HG03097 (cell line): Measurements from ENCODE around the gene COL20A1.

Experiments
- ATAC-seq: cut with Tn5 transposase; IDR thresholded peaks from one replicate; pipeline ENCODE4 v1.9.1; 2021; ENCODE audit not compliant: unreplicated experiment, low FRiP score

The COL20A1 gene

DNA sequence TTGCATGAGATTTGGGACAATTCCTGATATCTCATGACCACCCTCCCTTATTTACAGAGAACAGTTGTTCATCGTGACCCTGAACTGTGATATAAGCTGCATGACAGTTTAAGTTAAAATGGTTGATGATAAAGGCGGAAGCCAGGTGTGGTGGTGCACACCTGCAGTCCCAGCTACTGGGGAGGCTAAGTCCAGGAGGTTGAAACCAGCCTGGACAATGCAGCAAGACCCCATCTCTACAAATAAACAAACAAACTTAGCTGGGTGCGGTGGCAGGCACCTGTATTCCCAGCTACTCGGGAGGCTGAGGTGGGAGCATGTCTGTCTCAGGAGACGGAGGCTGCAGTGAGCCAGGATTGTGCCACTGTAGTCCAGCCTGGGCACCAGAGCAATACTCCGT lies 24.1 kb downstream of the COL20A1 start:
- ATAC-seq: no peak

DNA sequence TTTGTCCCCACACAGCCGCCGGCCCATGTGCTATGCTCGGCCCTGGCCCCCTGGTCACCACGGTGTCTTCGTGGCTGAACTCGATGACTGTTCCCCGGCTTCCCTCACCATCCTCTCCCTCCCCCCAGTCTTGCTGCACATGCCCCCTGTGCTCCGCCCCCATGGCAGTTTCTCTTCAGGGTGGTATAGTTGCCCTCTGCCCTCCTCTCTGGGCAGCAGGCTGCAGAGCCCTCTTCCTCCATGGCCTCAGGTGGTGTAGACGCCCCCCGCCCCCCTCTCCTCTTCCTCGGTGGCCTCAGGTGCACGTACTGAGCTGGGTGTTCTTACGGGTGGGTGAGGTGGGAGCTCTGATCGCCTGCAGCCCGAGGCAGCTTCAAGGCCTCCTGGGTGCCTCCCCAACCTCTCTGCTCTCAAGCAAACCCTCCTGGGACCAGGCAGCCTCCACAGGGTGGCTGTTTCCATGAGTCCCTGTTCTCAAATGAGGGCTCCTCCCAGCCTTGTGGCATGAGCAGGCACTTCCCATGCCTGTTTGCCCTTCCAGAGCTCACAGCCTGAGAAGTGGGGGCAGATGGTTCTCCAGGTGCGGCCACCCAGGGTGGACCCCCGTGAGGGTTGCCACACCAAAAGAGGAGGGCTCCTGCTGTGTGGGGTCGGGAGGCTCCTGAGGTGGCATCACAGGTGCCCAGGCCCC lies 24.8 kb downstream of the COL20A1 start:
- no peak for ATAC-seq

DNA sequence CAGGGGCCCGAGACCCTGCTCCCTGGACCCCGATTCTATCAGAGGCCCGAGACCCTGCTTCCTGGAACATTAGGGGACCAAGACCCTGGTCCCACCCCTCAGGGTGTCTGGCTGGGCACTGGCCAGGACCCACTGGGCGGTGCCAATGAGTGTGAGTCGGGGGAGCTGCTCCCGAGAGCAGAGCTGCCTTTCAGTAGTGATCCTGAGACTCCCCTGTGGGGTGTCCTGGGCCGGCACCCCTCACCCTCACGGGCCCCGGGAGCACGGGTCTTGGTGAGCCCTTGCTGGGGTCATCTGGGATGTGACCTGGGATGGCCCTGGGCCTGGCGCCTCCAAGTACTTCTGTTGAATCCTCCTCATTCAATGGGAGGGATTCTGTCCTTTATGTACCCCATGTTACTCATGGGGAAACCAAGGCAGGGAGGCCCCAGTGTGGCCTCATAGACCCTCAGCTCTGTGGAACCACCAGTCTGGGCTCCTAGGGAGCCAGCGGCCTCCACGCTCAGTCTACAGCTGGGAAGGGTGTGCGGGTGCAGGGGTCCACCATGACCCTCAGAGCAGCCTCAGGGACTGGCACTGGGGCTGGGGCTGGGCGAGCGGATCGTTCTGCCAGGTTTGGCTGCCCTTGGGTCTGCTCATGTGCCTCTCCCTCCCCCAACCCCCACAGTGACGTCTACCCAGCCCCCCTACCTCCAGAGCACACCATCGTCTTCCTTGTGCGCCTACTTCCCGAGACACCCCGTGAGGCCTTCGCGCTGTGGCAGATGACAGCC lies 25.6 kb downstream of the COL20A1 start:
- ATAC-seq: no peak

DNA sequence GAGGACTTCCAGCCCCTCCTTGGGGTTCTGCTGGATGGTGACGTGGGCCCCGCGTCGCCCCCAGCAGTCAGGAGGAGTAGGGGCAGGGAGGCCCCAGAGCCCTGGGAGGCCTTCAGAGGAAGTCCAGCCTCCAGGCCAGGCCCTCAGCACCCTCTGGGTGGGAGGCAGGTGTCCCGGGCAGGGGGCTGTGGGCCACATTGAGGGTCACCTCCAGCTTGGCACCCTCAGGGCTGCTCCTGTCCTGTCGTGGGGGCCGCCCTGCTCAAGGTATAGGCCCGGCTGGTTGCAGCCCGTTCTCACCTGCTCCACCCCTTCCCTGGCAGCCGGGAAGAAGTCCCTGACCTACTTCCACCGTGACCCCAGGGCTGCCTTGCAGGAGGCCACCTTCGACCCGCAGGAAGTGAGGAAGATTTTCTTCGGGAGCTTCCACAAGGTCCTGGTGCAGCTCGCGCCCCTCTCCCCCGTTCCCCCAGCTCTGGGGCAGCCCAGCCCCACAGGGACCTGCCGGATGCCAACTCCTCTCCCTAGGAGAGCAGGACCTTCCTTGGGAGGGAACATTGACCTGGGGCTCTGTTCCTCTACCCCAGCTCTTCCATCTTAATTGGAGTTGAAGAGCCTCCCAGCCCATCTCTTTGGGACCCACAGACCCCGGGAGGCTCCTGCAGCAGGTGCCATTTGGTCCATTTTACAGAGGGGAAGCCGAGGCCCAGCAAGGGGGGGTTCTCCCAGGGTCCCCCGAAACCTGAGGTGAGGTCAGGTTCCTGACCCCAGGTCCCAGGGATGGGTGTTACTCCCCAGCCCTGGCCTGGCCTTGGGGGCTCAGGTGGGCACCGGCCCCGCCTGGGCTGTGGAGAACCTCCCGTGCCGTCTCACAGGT lies 26.4 kb downstream of the COL20A1 start:
- ATAC-seq: no peak

DNA sequence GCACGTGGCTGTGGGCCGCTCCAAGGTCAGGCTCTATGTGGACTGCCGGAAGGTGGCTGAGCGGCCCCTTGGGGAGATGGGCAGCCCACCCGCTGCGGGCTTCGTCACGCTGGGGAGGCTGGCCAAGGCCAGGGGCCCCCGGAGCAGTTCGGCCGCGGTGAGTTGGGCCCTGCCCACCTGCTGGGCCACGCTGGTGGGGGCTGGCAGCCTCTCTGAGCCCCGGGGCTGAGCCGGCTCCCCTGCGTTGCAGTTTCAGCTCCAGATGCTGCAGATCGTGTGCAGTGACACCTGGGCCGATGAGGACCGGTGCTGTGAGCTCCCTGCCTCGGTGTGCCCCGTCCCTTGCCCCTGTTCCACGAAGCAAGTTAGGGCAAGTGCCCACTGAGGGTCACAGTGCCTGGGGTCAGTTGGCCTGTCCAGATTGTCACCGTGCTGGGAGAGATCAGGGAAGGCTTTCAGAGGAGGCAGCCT lies 27.1 kb downstream of the COL20A1 start:
- no peak for ATAC-seq

DNA sequence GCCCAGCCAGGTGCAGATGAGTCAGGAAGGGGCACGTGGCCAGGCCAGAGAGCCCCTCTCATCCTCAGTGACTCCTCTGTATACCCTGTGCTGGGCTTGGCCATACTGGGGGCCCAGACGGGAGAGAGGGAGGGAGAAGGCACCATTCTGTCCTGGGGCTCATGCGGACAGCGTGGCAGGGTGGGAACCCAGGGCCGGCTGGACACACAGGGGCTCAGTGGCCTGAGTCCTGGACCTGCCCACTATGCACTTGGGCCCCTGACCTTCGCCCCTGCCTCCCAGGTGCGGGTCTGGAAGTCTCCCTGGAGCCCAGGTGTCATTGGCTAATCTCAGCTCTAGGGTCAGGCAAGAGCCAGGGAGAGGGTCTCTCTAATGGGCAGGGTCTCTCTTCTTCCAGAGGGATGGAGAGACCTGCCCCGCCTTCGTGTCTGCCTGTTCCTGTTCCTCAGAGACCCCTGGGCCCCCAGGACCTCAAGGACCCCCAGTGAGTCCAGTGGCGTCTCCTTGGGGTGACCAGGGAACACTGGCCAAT lies 27.7 kb downstream of the COL20A1 start:
- no peak for ATAC-seq

DNA sequence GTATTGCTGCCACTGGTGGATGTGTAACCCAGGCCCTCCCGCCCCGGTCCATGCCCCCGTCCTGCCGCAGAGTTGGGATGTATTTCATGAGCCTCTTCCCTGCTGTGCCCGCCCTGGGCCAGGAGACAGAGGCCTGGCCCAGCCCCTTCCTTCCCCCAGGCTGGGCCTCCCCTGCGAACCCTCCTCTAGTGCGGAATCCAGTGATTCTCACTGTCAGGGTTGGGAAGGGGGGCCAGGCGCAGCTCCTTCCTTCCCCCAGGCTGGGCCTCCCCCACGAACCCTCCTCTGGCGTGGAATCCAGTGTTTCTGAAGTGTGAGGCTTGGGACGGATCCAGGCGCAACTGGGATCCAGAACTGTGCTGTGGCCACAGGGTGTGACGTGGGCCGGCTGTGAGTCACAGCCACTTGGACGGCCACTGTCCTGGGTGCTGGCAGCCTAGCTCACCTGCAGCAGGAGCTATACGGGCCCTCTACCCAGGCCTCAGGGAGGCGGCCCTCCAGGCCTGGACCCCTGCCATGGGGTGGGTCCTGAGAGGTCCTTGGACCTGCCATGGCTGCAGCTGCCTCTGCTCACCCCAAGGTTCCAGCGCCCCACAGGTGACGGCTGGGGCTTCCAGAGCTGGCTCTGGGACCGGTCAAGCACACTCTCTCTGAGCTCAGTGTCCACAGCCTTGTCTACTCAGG lies 28.3 kb downstream of the COL20A1 start:
- ATAC-seq: no peak

DNA sequence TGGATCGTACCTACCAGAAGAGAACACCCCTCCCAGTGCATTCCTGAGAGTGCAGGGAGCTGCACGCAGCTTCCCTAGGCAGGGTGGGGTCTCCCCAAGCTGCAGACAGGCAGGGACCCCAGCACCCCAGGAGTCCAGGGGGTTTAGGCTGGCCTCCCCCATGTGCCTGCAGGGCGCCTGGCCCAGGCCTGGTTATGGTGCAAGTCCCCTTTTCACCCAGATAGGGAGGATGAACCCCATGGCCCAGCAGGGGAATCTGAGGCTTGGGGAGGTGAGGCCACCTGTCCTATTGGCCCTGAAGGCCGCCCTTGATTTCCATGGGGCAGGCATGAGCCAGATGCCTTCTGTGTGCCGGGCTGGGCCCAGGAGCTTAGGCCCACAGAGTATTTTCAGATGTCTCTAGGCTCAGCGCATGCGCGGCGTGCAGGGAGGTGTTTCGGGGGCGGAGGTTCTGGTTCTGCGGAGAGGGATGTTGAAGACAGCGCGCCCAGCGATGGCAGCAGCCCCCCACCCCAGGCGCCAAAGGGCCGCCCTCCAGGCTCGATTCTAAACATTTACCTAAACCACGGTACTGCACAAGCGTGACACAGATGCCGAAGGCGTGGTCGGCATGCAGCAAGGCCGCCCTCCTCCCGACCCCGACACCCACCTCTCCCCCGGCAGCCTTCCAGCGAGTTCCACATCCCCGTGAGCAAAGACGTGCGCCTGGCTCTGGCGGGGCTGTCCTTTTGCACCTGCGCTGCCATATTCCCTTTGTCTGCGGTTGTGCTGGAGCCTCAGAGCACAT lies 29.4 kb downstream of the COL20A1 start:
- no peak for ATAC-seq

DNA sequence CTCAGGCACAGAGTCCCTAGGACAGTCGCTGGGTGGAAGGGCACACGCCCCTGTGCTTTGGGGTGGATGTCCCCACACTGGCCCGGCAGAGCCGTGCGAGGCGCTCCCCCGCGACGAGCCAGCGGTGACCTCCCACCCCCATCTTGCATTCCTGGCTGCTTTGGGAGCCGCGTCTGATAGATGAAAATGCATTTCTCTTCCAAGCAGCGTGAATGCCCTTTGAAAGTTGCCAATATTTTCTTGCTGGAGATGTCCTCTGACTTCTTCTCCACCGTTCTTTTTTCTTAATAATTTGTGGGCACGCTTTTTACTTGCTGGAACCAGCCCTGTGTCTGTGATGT lies 29.9 kb downstream of the COL20A1 start:
- no peak for ATAC-seq

DNA sequence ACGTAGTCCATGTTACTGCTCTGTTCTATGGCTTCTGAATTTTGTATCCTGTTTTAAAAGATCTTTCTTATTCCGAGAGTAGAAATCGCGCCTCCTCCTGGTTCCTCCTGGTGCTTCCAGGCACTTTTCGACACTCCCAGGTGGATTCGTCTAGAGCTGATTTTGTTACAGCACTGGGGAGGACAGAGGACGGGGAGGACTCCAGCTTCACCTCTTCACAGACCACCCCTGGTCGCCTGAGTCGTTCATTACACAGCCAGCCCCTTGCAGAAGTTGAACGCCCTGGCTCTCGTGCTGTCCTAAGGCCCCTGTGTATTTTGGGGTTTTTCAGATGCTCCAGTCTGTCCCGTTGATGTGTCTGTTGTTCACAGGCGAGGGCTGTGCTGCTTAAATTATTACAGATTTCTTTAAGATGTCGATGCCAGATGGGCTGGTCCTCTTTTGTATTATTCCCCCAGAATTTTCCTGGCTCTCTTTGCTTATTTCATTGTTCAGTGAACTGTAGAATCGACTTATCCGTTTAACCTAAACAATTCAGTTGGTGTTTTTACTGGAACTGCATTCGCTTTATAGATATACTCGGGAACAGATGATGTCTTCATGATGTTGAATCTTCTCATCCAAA lies 30.5 kb downstream of the COL20A1 start:
- ATAC-seq: no peak

DNA sequence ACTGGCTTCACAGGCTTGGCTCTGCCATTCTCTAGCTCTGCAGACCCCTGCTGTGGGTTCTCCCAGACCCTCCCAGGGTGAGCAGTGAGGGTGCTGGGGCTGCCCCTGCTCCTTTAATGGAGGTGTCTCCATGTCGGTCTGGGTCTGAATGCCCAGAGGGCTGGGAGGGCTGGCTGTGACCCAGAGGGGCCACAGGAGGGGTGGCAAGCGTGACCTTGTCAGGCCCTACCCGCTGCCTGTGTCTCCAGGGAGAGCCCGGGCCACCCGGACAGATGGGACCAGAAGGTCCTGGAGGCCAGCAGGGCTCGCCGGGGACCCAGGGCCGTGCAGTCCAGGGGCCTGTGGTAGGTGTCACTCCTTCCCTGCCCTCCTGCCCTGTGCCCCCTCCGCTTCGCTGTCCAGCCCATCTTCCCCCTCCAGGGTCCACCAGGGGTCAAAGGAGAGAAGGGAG lies 32.1 kb downstream of the COL20A1 start:
- no peak for ATAC-seq

DNA sequence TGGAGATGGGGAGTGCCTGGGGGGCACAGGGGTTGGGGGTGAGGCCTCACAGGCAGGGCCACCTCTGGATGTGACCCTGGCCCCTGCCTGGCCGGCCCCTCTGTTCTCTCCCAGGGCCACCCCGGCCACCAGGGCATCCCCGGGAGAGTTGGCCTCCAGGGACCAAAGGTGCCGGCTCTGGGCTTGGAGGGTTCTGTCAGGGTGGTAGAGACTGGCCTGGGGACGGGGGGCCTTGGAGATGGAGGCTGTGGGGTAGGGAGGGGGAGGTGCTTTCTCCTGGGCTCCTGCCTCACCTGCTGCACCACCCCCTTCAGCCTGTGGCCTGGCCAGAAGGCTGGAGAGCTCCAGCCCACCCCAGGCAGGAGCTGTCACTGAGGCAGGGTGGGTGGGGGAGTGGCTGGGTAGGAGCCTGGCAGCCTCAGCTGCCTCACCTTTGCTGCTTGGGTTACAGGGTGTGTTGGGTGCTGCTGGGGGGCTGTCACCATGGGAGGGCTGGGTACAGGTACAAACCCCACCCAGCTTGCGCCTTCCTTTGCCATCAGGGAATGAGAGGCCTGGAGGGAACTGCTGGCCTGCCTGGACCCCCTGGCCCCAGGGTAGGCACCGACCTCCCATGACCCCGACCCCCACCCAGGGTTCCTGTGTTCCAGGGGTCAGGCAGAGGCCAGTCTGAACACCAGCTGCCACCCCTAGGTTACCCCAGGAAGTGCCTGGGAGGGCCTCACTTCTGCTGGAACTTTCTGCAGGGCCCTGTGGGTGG lies 32.7 kb downstream of the COL20A1 start:
- no peak for ATAC-seq

DNA sequence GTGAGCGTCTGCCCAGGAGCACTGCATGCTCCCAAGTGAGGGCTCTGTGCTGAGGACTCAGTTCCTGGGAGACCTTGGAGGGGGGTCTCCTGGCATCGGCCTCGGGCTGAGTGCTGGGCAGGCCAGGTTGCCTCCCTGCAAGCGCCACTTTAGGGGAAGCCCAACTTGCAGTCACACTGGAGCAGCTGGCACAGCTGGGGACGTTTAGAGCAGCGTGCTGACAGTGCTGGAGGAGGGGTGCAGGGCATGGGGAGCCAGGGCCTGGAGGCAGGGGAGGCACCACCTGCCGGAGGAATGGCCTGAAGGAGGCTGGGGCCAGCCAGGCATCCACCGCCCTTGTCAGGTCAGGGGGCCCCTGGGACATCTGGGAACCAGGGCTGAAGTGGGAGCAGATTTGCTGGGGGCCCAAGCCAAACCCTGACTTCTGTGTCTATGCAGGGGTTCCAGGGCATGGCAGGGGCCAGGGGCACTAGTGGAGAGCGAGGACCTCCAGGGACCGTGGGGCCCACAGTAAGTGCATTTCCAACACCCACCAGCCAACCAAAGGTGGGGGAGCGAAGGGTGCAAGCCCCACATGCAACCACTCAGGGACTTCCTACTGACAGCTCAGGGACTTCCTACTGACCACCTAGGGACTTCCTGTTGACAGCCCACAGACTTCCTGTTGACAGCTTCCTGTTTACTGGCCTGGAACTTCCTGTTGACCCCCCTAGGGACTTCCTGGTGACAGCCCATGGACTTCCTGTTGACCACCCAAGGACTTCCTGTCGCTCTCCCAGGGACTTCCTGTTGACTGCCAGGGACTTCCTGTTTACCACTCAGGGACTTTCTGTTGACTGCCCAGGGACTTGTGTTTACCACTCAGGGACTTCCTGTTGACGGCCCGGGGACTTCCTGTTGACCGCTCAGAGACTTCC lies 33.6 kb downstream of the COL20A1 start:
- no peak for ATAC-seq

DNA sequence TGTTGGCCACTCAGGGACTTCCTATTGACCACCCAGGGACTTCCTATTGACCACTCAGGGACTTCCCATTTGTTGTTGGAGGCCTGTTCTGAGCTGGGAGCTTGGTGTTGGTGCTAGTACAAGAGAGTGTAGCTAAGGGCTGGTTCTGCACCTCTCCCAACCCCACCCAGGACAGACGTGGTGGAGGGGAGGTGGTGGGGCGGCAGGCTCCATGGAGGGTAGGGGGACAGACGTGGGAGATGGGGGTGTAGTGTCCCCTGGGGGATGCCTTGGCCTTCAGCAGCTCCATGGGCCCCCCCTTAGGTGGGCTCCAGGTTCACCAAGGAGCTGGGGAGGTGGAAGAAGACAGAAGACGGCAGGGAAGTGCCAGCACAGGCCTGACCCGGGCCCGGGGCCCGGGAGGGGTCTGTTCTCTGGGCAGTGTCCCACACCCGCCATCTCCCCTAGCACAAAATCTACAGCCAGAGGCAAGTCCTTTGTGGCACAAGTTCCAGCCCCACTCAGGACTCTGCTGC lies 34.3 kb downstream of the COL20A1 start:
- ATAC-seq: no peak

DNA sequence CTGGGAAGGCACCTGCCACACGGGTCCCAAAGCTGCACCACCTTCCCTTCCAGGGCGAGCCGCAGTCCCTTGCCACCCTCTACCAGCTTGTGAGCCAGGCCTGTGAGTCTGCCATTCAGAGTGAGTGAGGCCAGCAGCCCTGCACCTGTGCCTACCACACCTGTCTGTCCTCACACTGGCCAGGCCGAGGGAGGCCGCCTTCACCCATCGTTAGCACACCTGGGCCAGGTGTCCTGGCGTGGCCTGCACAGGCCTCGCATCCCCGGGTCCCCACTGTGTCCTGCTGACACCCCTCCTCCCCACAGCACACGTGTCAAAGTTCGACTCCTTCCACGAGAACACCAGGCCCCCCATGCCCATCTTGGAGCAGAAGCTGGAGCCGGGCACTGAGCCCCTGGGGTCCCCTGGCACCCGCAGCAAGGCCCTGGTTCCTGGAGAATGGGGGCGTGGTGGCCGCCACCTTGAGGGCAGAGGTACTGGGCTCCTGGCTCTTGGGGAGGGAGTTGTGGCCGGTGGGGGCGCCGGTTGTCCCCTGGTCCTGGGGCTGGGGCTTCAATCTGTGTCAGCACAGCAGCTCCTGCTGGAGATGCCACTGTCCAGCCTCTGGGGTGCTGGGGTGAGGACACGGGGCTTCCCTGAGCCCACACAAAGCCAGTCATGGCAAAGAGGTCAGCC lies 35.2 kb downstream of the COL20A1 start:
- no peak for ATAC-seq

DNA sequence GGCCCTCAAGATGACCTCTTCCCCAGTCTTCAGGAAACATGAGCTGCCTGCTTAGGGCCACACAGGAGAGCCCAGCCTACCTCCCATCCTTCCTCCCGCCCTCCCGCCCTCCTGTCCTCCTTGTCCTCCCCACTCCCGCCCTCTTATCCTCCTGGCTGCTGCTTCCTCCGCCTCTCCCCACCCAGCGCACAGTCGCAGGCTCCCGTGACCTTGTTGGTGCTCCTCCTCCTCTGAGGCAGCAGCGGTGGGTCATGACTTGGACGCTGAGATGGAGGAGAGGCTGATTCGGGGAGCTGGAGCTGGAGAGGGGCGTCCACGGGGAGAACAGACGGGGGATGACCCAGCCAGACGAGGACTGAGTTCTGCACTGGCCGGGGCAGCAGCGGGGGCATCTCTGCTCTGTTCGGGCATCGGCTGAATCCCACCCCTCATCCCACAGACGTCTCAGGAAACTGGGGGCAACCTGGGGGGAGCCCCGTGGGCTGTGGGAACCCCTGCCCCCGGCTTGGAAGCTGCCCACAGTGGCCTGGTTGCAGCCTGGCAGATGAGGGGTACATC lies 35.8 kb downstream of the COL20A1 start:
- ATAC-seq: no peak
